K562 (cell line): ENCODE measurements around the gene C2. TPM values are rescaled to one million over a fixed set of nuclear protein-coding genes. Genes with fewer than 3 reads are reported as not detected.

Source experiments
- GTF2F1 ChIP-seq: IDR thresholded peaks from 2 replicates; pipeline ENCODE4 v1.6.1; 2011; ENCODE audit warnings: low read depth, low read length, improper control_type of control experiment
- HES1 ChIP-seq: fragments of 450-650 bp; IDR thresholded peaks from 2 replicates; pipeline ENCODE4 v1.6.1; 2016; ENCODE audit warnings: low read depth, mild to moderate bottlenecking, moderate library complexity
- HNRNPLL ChIP-seq: fragments of 200-400 bp; formaldehyde crosslinking; IDR thresholded peaks from 2 replicates; pipeline ENCODE4 v1.6.1; 2017; ENCODE audit warnings: low read length, low read depth, mild to moderate bottlenecking; ENCODE audit not compliant: poor library complexity, severe bottlenecking
- NR3C1 ChIP-seq: sonication (generic); formaldehyde crosslinking; IDR thresholded peaks from 2 replicates; pipeline ENCODE4 v1.8.1; 2022; ENCODE audit warnings: missing genetic modification reagents
- PHB2 ChIP-seq: fragments of 450-650 bp; IDR thresholded peaks from 2 replicates; pipeline ENCODE4 v1.6.1; 2017; ENCODE audit warnings: low read depth
- PHF8 ChIP-seq: fragments of 200-600 bp; sonication (generic); IDR thresholded peaks from 2 replicates; pipeline ENCODE4 v1.6.1; 2012; ENCODE audit warnings: mixed run types, mild to moderate bottlenecking, inconsistent platforms, low read length, moderate library complexity, borderline replicate concordance
- POLR2G ChIP-seq: fragments of 200-400 bp; formaldehyde crosslinking; IDR thresholded peaks from 2 replicates; pipeline ENCODE4 v1.6.1; 2017; ENCODE audit warnings: low read depth, mild to moderate bottlenecking, antibody characterized with exemption, low read length, moderate library complexity
- PTBP1 ChIP-seq: fragments of 200-400 bp; formaldehyde crosslinking; IDR thresholded peaks from 2 replicates; pipeline ENCODE4 v1.6.1; 2017; ENCODE audit warnings: low read depth, low read length
- RFX7 ChIP-seq: fragments of 250-450 bp; sonication (Bioruptor Pico); IDR thresholded peaks from 2 replicates; pipeline ENCODE4 v1.5.1; 2021; ENCODE audit warnings: mild to moderate bottlenecking
- SNRNP70 ChIP-seq: fragments of 200-400 bp; formaldehyde crosslinking; optimal IDR thresholded peaks from 2 replicates; pipeline ENCODE3; 2017; ENCODE audit warnings: low read depth, low read length
- SPI1 ChIP-seq: IDR thresholded peaks from 2 replicates; pipeline ENCODE4 v1.6.1; 2011; ENCODE audit warnings: low read depth, low read length, control low read depth, borderline replicate concordance
- ZBTB2 ChIP-seq: fragments of 450-650 bp; IDR thresholded peaks from 2 replicates; pipeline ENCODE4 v1.6.1; 2016; ENCODE audit warnings: antibody characterized with exemption
- ZBTB7A ChIP-seq: IDR thresholded peaks from 2 replicates; pipeline ENCODE4 v1.6.1; 2011; ENCODE audit warnings: low read depth, mild to moderate bottlenecking, low read length, moderate library complexity, borderline replicate concordance; ENCODE audit not compliant: control insufficient read depth
- ZNF57 ChIP-seq: fragments of 450-650 bp; formaldehyde crosslinking; IDR thresholded peaks from 2 replicates; pipeline ENCODE4 v1.4.0; 2020; ENCODE audit warnings: mild to moderate bottlenecking, moderate library complexity
- ZNF644 ChIP-seq: fragments of 200-800 bp; sonication (Bioruptor generic); IDR thresholded peaks from 2 replicates; pipeline ENCODE4 v1.6.1; 2016; ENCODE audit warnings: low read depth, missing genetic modification characterization, missing compliant biosample characterization
- polyA plus RNA-seq, 8 experiments: library from polyadenylated mRNA; depleted of rRNA in 4 of 8; stranded (reverse) in 5 of 8; unstranded in 3 of 8; fragments of >200 nt; fragmentation: Nextera tagmentation in 2 of 8; fragmentation: Illumina TruSeq in 1 of 8; extraction: Ambion mirVana in 2 of 8; extraction: Trizol in 1 of 8; gene quantifications; 2 replicates each; pipeline versions ENCODE4 v1.2.1 to v1.2.3, GENCODE V29; 2011 to 2014; ENCODE audit warnings: inconsistent platforms in 1 of 8, missing spikeins in 1 of 8
- total RNA-seq, 7 experiments: library from RNA; depleted of rRNA in 6 of 7; stranded (reverse); fragments of >200 nt in 6 of 7; fragmentation: Illumina TruSeq in 2 of 7; extraction: Trizol in 2 of 7; gene quantifications; 2 replicates each; pipeline versions ENCODE4 v1.2.1 to v1.2.3, GENCODE V29; 2011 to 2021; ENCODE audit warnings: low replicate concordance in 1 of 7
- TF ChIP-seq, protein P1 (sequence below): sonication (generic); formaldehyde crosslinking; IDR thresholded peaks from 2 replicates; pipeline ENCODE4 v1.9.0; 2022; ENCODE audit warnings: mild to moderate bottlenecking, missing genetic modification reagents
- TF ChIP-seq, protein P2 (sequence below), 2 experiments: IDR thresholded peaks; 2 replicates each; pipeline ENCODE4 v1.6.1; 2011; ENCODE audit warnings: borderline replicate concordance in 1 of 2, control low read depth in 1 of 2, low read depth in 1 of 2, low read length in 1 of 2, mild to moderate bottlenecking in 1 of 2, mixed read lengths in 1 of 2, moderate library complexity in 1 of 2; ENCODE audit not compliant: insufficient read depth in 1 of 2, insufficient read length in 1 of 2, poor library complexity in 1 of 2, severe bottlenecking in 1 of 2; ENCODE audit errors: extremely low read depth in 1 of 2

The C2 gene
- total and polyA plus RNA-seq, 9 of the 15 experiments (the other 6 are each of a cell fraction or from before 2014, with no cell fraction given) = 0.05 to 1.1 (median 0.39) TPM; not detected in 1

- TF ChIP-seq SPI1 = no peak
- no peak for TF ChIP-seq HES1
- TF ChIP-seq PTBP1 = no peak
- TF ChIP-seq SNRNP70 = no peak
- TF ChIP-seq, protein P1, sequence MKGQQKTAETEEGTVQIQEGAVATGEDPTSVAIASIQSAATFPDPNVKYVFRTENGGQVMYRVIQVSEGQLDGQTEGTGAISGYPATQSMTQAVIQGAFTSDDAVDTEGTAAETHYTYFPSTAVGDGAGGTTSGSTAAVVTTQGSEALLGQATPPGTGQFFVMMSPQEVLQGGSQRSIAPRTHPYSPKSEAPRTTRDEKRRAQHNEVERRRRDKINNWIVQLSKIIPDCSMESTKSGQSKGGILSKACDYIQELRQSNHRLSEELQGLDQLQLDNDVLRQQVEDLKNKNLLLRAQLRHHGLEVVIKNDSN (CRISPR knock-in tag) = peak; percentile 92
- TF ChIP-seq POLR2G = peak; percentile 82
- TF ChIP-seq NR3C1 (CRISPR knock-in tag) = no peak
- TF ChIP-seq, protein P2, sequence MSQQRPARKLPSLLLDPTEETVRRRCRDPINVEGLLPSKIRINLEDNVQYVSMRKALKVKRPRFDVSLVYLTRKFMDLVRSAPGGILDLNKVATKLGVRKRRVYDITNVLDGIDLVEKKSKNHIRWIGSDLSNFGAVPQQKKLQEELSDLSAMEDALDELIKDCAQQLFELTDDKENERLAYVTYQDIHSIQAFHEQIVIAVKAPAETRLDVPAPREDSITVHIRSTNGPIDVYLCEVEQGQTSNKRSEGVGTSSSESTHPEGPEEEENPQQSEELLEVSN (IDR thresholded peaks at IDR 0.05; ENCODE audit: borderline replicate concordance in 1 of 2, extremely low read depth in 1 of 2, insufficient read depth in 1 of 2, insufficient read length in 1 of 2, low read depth in 1 of 2, low read length in 1 of 2, poor library complexity in 1 of 2, severe bottlenecking in 1 of 2) = peak; percentile 33 to 63
- TF ChIP-seq PHB2 = no peak
- TF ChIP-seq GTF2F1 = peak; percentile 88; the same call in 1 of the 2 replicates
- TF ChIP-seq ZBTB2 = no peak
- peak; percentile 70; the same call in 1 of the 2 replicates for TF ChIP-seq PHF8
- no peak for TF ChIP-seq RFX7 (CRISPR knock-in tag)
- 0 out of 2 replicates have a peak, but pooled peaks have one; percentile 8 for TF ChIP-seq ZNF57 (CRISPR knock-in tag)
- peak; percentile 36 for TF ChIP-seq HNRNPLL
- TF ChIP-seq ZBTB7A = no peak
- no peak for TF ChIP-seq ZNF644 (tag)
Observed at GRCh38 chr6:31897612-31898382, 29.7 kb upstream of the C2 start, which contains the start of gene EHMT2 (continued).
